Activated CD4-positive, alpha-beta T cell treated with anti-CD3 and anti-CD28 coated beads, Interleukin-2, Interleukin-4, amounts not matched to agents 100 ng/mL and 50 ng/mL, durations not matched to agents 16 hours and 8 hours (primary cell): ENCODE measurements around the gene YLPM1.

Experiments
- DNase-seq: peaks from one replicate; pipeline ENCODE4 v3.0.0-alpha.2; 2020; ENCODE audit warnings: low spot score

Gene YLPM1

GRCh38 chr14:74793506-74794155, 30.5 kb downstream of the YLPM1 start:
- DNase-seq = peak; percentile 4

- DNase-seq = no peak
Observed at GRCh38 chr14:74794947-74795346, 31.8 kb downstream of the YLPM1 start.

GRCh38 chr14:74799765-74800164, 36.6 kb downstream of the YLPM1 start:
- DNase-seq = no peak

GRCh38 chr14:74800780-74801179, 37.7 kb downstream of the YLPM1 start:
- DNase-seq = no peak

- DNase-seq = no peak
Observed at GRCh38 chr14:74801396-74801795, 38.3 kb downstream of the YLPM1 start.

GRCh38 chr14:74804219-74804825, 41.2 kb downstream of the YLPM1 start:
- DNase-seq = no peak

GRCh38 chr14:74807853-74808545, 44.9 kb downstream of the YLPM1 start:
- no peak for DNase-seq

- DNase-seq = no peak
Observed at GRCh38 chr14:74816124-74816523, 53.0 kb downstream of the YLPM1 start.

GRCh38 chr14:74820288-74820687, 57.2 kb downstream of the YLPM1 start:
- DNase-seq = no peak

GRCh38 chr14:74821267-74821915, 58.3 kb downstream of the YLPM1 start:
- no peak for DNase-seq

GRCh38 chr14:74824997-74825396, 61.9 kb downstream of the YLPM1 start:
- no peak for DNase-seq

GRCh38 chr14:74826574-74826973, 63.5 kb downstream of the YLPM1 start:
- no peak for DNase-seq

- no peak for DNase-seq
Observed at GRCh38 chr14:74829251-74829650, 66.1 kb downstream of the YLPM1 start.

- DNase-seq = no peak
Observed at GRCh38 chr14:74832849-74833248, 69.7 kb downstream of the YLPM1 start.

GRCh38 chr14:74834692-74835392, 71.7 kb downstream of the YLPM1 start:
- DNase-seq = no peak

- no peak for DNase-seq
Observed at GRCh38 chr14:74835645-74836250, 72.6 kb downstream of the YLPM1 start.

- no peak for DNase-seq
Observed at GRCh38 chr14:74836251-74836960, 73.3 kb downstream of the YLPM1 start.

- DNase-seq = peak; percentile 22
Observed at GRCh38 chr14:74838166-74838565, 75.0 kb downstream of the YLPM1 start.

GRCh38 chr14:74840603-74841030, 77.5 kb downstream of the YLPM1 start:
- DNase-seq = peak; percentile 56

- peak; percentile 71 for DNase-seq
Observed at GRCh38 chr14:74841230-74842207, 78.4 kb downstream of the YLPM1 start.
